Upper lobe of left lung (tissue), 4 donors: ENCODE results near the gene RALGDS.
"Not testable (repeated sequence)": the region's sequence is repeated elsewhere in the genome, so short reads cannot be mapped to it uniquely, and the experiment has no call there.

Source experiments
- POLR2A ChIP-seq, 4 donors: fragments of 450-650 bp; IDR thresholded peaks; one replicate each; pipeline ENCODE4 v1.5.1; 2016 to 2017; ENCODE audit warnings: antibody characterized with exemption in 4 of 4, mild to moderate bottlenecking in 2 of 4
- TF ChIP-seq, protein P1 (sequence below), 6 experiments: fragments of 450-650 bp in 4 of 6; fragments of 200-600 bp in 2 of 6; sonication (generic) in 2 of 6; IDR thresholded peaks; one replicate each; pipeline ENCODE4 v1.5.1; 2016 to 2019; ENCODE audit warnings: antibody characterized with exemption in 6 of 6

DNA sequence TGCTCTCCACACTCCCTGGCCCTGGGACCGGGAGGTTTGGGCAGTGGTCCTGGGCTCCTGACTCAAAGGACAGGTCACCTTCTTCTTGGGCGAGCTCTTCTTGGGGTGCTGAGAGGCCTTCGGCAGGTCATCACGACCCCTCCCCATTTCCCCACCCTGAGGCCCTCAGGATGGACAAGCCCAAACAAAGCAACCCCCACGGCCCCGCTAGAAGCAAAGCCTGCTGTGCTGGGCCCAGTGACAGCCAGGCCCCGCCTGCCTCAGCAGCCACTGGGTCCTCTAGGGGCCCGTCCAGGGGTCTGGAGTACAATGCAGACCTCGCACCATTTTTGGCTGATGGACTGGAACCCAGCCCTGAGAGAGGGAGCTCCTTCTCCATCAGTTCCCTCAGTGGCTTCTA is 37.4 kb downstream of the RALGDS start:
- TF ChIP-seq POLR2A (IDR thresholded peaks at IDR 0.05), result not testable (repeated sequence)
- TF ChIP-seq, protein P1, sequence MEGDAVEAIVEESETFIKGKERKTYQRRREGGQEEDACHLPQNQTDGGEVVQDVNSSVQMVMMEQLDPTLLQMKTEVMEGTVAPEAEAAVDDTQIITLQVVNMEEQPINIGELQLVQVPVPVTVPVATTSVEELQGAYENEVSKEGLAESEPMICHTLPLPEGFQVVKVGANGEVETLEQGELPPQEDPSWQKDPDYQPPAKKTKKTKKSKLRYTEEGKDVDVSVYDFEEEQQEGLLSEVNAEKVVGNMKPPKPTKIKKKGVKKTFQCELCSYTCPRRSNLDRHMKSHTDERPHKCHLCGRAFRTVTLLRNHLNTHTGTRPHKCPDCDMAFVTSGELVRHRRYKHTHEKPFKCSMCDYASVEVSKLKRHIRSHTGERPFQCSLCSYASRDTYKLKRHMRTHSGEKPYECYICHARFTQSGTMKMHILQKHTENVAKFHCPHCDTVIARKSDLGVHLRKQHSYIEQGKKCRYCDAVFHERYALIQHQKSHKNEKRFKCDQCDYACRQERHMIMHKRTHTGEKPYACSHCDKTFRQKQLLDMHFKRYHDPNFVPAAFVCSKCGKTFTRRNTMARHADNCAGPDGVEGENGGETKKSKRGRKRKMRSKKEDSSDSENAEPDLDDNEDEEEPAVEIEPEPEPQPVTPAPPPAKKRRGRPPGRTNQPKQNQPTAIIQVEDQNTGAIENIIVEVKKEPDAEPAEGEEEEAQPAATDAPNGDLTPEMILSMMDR (IDR thresholded peaks at IDR 0.05), result not testable (repeated sequence)
